Measurements from ENCODE around the gene AFF3.

The AFF3 gene

GRCh38 chr2:99648178-99648844, 494.1 kb downstream of the AFF3 start:
- no peak for TF ChIP-seq CTCF (IDR thresholded peaks at IDR 0.05)
- no peaks in the 10 kb centered on the region for H3K27me3 ChIP-seq

GRCh38 chr2:99645960-99646359, 496.4 kb downstream of the AFF3 start:
- TF ChIP-seq CTCF (IDR thresholded peaks at IDR 0.05), result no peak
- Histone ChIP-seq H3K27me3 (no peaks in the 10 kb centered on the region), H3K36me3 (no peaks in the 10 kb centered on the region), H3K4me1 (ENCODE audit: control insufficient read depth in 1 of 2, insufficient read depth in 1 of 2, low read depth in 1 of 2, low read length in 1 of 2) (no peaks in the 10 kb centered on the region), H3K4me3 (ENCODE audit: low read depth in 1 of 2, low read length in 1 of 2) (no peak overlapping the region), H3K9me3 (no peaks in the 10 kb centered on the region), H3K27ac (no peak overlapping the region)

More at GRCh38 chr2:99648178-99648844, 494.1 kb downstream of the AFF3 start:
- Histone ChIP-seq H3K4me1 (ENCODE audit: control insufficient read depth in 1 of 2, insufficient read depth in 1 of 2, low read depth in 1 of 2, low read length in 1 of 2) (no peaks in the 10 kb centered on the region), H3K4me3 (ENCODE audit: low read depth in 1 of 2, low read length in 1 of 2) (no peak overlapping the region), H3K9me3 (no peaks in the 10 kb centered on the region), H3K27ac (no peak overlapping the region), H3K36me3 (no peaks in the 10 kb centered on the region)

GRCh38 chr2:99644419-99644787, 498.0 kb downstream of the AFF3 start:
- TF ChIP-seq CTCF (IDR thresholded peaks at IDR 0.05), result no peak
- Histone ChIP-seq H3K27me3 (no peaks in the 10 kb centered on the region), H3K36me3 (no peaks in the 10 kb centered on the region), H3K4me1 (ENCODE audit: control insufficient read depth in 1 of 2, insufficient read depth in 1 of 2, low read depth in 1 of 2, low read length in 1 of 2) (no peaks in the 10 kb centered on the region), H3K9me3 (no peaks in the 10 kb centered on the region), H3K27ac (no peak overlapping the region), H3K4me3 (ENCODE audit: low read depth in 1 of 2, low read length in 1 of 2) (no peak overlapping the region)

GRCh38 chr2:99643787-99644418, 498.5 kb downstream of the AFF3 start:
- no peak overlapping the region for H3K27ac ChIP-seq
- H3K4me3 ChIP-seq (ENCODE audit: low read depth in 1 of 2, low read length in 1 of 2), result no peak overlapping the region
- H3K27me3 ChIP-seq, result no peaks in the 10 kb centered on the region
- H3K9me3 ChIP-seq, result no peaks in the 10 kb centered on the region
- no peak for TF ChIP-seq CTCF (IDR thresholded peaks at IDR 0.05)
- H3K4me1 ChIP-seq (ENCODE audit: control insufficient read depth in 1 of 2, insufficient read depth in 1 of 2, low read depth in 1 of 2, low read length in 1 of 2), result no peaks in the 10 kb centered on the region
- no peaks in the 10 kb centered on the region for H3K36me3 ChIP-seq

GRCh38 chr2:99641999-99642398, 500.4 kb downstream of the AFF3 start:
- H3K4me3 ChIP-seq (ENCODE audit: low read depth in 1 of 2, low read length in 1 of 2), result no peak overlapping the region
- H3K27me3 ChIP-seq, result no peaks in the 10 kb centered on the region
- no peaks in the 10 kb centered on the region for H3K4me1 ChIP-seq (ENCODE audit: control insufficient read depth in 1 of 2, insufficient read depth in 1 of 2, low read depth in 1 of 2, low read length in 1 of 2)
- H3K36me3 ChIP-seq, result no peaks in the 10 kb centered on the region
- TF ChIP-seq CTCF (IDR thresholded peaks at IDR 0.05), result no peak
- H3K27ac ChIP-seq, result no peak overlapping the region
- H3K9me3 ChIP-seq, result no peaks in the 10 kb centered on the region
